IPS-18c (cell line): ENCODE measurements around the gene INPP5E.

ENCODE experiments used
- H3K4me3 ChIP-seq: 2 replicates; pipeline ENCODE4 v1.7.0; 2013; ENCODE audit warnings: low read depth, mild to moderate bottlenecking, low read length, moderate library complexity; ENCODE audit not compliant: insufficient read depth
- H3K9me3 ChIP-seq: one replicate; pipeline ENCODE4 v1.6.1; 2013; ENCODE audit warnings: mild to moderate bottlenecking, low read length, moderate library complexity; ENCODE audit not compliant: control insufficient read depth, insufficient read depth

The INPP5E gene

GRCh38 chr9:136387217-136387616, 52.4 kb downstream of the INPP5E start:
- no peak overlapping the region for H3K4me3 ChIP-seq
- no peaks in the 10 kb centered on the region for H3K9me3 ChIP-seq

- Histone ChIP-seq H3K9me3 (no peaks in the 10 kb centered on the region), H3K4me3 (no peak overlapping the region)
Observed at GRCh38 chr9:136386018-136386417, 53.6 kb downstream of the INPP5E start.

GRCh38 chr9:136385015-136385414, 54.6 kb downstream of the INPP5E start:
- no peaks in the 10 kb centered on the region for H3K9me3 ChIP-seq
- no peak overlapping the region for H3K4me3 ChIP-seq

GRCh38 chr9:136383436-136383835, 56.2 kb downstream of the INPP5E start:
- no peaks in the 10 kb centered on the region for H3K9me3 ChIP-seq
- H3K4me3 ChIP-seq, result no peak overlapping the region

GRCh38 chr9:136381966-136382513, 57.6 kb downstream of the INPP5E start:
- Histone ChIP-seq H3K4me3 (no peak overlapping the region), H3K9me3 (no peaks in the 10 kb centered on the region)

- no peak overlapping the region for H3K4me3 ChIP-seq
- no peaks in the 10 kb centered on the region for H3K9me3 ChIP-seq
Observed at GRCh38 chr9:136381311-136381710, 58.3 kb downstream of the INPP5E start.

- H3K9me3 ChIP-seq, result no peaks in the 10 kb centered on the region
- no peak overlapping the region for H3K4me3 ChIP-seq
Observed at GRCh38 chr9:136380381-136380780, 59.3 kb downstream of the INPP5E start.

GRCh38 chr9:136379891-136380290, 59.8 kb downstream of the INPP5E start:
- H3K9me3 ChIP-seq, result no peaks in the 10 kb centered on the region
- no peak overlapping the region for H3K4me3 ChIP-seq

- Histone ChIP-seq H3K9me3 (no peaks in the 10 kb centered on the region), H3K4me3 (no peak overlapping the region)
Observed at GRCh38 chr9:136379401-136379800, 60.2 kb downstream of the INPP5E start.

GRCh38 chr9:136379003-136379287, 60.7 kb downstream of the INPP5E start:
- Histone ChIP-seq H3K4me3 (no peak overlapping the region), H3K9me3 (no peaks in the 10 kb centered on the region)
